Measurements from ENCODE around the gene KRT7.

DNA sequence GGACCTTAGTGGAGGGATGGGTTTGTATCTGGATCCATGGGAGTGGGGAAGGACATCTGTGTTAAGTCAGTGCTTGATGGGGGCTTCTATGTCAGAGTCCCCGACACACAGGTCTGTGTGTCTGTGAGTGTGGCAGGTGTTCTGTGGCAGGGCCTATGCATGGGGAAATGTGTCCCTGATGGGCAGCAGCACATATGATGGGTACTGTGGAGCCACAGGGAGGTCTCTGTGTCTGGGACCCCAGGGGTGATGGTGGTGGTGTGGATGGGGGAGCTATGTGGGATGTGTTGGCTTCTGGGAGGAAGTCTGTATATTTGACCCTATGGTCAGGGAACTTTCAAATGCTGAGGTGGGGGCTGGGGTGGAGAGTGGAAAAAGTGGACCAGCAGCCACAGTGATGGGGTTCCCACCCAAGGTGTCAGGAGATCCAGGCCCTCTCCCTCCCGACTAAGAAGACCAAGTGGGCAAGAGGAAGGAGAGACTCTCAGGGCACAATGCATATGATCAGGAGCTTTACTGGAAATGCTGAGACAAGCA lies 16.5 kb downstream of the KRT7 start:
- TF ChIP-seq CTCF (IDR thresholded peaks at IDR 0.05; ENCODE audit: low read length) (no peak), EZH2 (IDR thresholded peaks at IDR 0.05; ENCODE audit: borderline replicate concordance, low read length) (no peak)

Data from OCI-LY1 (cell line).